Activated CD8-positive, alpha-beta memory T cell treated with anti-CD3 and anti-CD28 coated beads, Interleukin-2, amount 50 U/mL, for 24 hours (primary cell): ENCODE data around the gene SWSAP1.
"Not testable (repeated sequence)": the region's sequence is repeated elsewhere in the genome, so short reads cannot be mapped to it uniquely, and the experiment has no call there.

Experiments
- DNase-seq: peaks from one replicate; pipeline ENCODE4 v3.0.0-alpha.2; 2020; ENCODE audit errors: extremely low read depth

Gene SWSAP1

GRCh38 chr19:11374433-11375142, at the start of gene SWSAP1:
SWSAP1 (plus strand) TSS chr19:11374666; CDS start chr19:11374681, 15 bp downstream.
- DNase-seq, result peak; percentile 91

DNA sequence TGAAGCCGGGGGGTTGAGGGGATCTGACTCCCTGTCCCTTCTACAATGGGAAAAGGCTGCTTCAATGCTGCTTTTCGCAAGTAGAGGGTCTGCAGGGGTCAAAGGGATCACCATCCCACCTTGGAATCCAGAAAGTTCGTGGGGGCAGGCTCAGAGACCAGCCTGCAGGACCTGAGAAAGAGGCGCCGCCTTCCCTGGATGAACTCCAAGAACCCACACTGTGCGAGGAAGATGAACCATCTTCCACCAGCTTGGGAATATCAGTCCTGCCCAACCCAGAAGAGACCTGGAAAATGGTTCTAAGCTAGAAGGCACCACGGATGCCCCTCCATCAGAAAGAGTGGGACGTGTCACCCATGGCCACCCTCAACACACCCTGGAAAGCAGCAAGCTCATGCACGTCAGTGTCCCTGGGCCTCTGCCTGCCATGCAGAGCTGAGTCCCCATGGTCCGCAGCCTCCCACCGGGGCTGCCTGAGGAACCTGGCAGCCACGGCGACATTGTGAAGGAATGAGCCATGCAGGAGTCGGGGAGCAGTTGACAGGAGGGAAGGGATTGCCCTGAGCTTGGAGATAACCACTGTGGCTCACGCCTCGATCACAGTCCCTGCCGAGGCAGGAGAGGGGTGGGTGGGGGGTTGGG, 49.6 kb upstream of the SWSAP1 start:
- DNase-seq, result no peak

GRCh38 chr19:11325544-11325943, 48.9 kb upstream of the SWSAP1 start:
- DNase-seq, result no peak

DNA sequence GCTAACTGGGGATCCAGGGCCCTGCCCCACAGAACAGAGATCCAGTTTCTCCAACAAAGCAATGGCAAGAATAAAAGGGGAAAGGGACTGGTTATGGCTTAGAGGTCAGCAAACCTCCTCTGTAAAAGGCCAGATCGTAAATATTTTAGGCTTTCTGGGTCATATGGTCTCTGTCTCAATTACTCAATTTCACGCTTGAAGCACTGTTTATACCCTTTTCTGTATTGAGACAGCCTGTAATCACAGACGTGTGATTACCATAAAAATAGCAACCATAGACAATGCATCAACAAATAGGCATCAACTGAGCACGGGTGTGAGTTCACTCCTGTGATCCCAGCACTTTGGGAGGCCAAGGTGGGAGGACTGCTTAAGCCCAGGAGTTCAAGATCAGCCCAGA, 44.3 kb upstream of the SWSAP1 start:
- DNase-seq, result no peak

DNA sequence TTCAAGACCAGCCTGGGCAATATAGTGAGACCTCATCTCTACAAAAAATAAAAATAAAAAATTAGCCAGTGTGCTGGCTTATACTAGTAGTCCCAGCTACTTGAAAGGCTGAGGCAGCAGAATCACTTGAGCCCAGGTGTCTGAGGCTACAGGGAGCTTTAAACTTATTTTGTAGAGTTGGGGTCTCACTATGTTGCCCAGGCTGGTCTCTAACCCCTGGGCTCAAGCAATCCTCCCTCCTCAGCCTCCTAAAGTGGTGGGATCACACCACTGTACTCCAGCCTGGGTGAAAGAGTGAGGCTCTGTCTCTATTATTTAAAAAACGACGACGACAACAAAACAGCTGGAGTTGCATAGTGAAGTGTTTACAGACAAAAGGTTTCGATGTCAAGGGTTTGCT, 43.0 kb upstream of the SWSAP1 start:
- DNase-seq, result no peak

DNA sequence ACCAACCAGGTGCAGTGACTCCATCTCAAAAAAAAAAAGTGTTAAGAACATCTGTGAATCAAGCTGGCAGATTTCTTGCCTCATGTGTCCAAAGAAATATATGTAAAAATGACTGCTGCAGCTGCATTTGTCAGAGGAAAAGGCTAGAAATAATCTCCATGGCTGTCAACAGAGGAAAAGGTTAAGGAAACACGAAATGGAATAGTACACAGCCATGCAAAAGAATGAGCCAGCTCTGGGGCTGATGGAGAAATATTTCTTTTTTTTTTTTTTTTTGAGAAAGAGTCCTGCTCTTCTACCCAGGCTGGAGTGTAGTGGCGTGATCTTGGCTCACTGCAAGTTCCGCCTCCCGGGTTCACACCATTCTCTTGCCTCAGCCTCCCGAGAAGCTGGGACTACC, 41.6 kb upstream of the SWSAP1 start:
- DNase-seq, result no peak

DNA sequence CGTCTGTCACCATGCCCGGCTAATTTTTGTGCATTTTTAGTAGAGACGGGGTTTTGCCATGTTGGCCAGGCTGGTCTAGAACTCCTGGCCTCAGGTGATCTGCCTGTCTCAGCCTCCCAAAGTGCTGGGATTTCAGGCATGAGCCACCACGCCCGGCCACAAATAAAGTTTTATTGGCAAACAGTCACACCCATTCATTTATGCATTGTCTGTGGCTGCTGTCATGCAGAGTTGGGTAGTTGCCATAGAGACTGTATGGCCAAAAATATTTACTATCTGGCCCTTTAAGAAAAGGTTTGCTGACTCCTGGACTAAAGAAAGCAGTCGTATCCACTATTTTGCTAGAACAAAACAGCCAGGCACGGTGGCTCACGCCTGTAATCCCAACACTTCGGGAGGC, 40.6 kb upstream of the SWSAP1 start:
- not testable (repeated sequence) for DNase-seq

GRCh38 chr19:11335449-11336146, 38.9 kb upstream of the SWSAP1 start:
- DNase-seq, result no peak

- no peak for DNase-seq
Measured at GRCh38 chr19:11337080-11337479, 37.4 kb upstream of the SWSAP1 start.

- DNase-seq, result no peak
Measured at GRCh38 chr19:11338121-11338520, 36.3 kb upstream of the SWSAP1 start.

DNA sequence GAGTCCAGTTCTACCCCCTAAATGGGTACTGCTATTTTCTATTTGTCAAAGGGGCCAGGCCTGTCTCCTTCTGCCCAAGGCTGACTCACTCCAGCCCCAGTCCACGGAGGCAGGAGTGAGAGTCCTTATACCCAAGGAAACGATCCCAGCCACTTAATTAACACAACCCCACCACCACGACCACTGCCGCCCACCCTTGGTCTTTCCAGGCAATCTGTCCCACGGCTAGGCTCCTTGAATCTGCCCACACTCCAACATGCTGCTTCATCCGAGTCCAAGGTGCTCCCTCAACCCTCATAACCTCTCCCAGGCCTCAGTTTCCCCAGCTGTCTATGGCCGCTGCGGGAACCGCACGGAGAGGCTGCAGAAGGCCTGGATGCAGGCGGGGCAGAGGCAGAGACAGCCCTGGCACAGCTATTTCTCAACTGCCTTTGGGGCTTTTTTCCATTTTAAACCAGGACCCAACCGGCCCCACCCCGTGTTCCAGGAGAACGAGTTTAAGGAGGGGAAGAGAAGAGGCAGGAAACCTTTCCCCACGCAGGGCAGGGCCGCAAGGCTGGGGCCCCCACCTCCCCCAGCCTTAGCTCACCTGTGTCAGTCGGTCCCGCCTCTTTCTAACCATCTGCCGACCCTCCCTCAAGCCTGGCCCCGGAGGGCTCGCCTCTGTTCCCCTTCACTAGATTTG, 35.8 kb upstream of the SWSAP1 start:
- DNase-seq, result no peak

DNA sequence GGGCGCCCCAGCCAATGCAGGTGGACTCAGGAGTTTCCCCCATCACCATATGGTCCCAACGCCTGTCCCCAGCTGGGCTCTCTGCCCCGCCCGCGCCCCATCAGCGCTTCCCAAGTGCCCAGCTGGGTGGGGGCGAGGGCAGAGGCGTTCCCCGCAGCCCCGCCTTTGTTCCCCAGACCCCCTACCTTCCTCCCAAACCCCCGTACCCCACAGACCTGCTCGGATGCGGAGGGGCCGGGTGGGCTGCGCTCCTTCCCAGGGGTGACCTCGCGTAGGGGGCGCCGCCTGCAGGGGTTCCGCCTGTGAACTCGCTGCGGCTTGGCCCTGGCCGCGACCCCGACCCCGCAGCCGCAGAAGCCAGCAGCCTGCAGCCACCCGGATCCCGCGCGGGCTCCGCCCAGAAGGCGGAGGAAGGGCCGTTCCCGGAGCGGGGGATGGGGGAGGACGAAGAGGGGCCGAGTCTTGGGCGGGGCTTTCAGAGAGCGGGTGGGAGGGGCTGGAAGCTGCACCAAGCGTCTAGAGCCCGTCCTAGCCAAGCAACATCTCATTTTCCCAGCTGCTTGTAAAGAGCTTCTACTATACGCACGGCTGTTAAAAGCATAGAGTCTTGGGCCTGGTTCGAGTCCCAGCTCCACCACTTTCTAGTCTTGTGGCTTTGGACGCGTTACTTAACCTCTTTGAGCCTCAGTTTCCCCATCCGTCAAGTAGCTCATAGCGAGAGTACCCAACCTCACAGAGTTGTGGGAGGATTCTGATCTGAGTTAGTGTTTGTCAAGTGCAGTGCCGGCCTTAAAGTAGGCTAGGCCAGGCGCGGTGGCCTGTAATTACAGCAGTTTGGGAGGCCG, 35.0 kb upstream of the SWSAP1 start, which contains the start of gene RAB3D:
TSS of gene RAB3D (minus strand) at position 404 of the 845 bp plus-strand sequence. CDS start 2,258 bp downstream, outside the sequence.
- peak; percentile 61 for DNase-seq

DNA sequence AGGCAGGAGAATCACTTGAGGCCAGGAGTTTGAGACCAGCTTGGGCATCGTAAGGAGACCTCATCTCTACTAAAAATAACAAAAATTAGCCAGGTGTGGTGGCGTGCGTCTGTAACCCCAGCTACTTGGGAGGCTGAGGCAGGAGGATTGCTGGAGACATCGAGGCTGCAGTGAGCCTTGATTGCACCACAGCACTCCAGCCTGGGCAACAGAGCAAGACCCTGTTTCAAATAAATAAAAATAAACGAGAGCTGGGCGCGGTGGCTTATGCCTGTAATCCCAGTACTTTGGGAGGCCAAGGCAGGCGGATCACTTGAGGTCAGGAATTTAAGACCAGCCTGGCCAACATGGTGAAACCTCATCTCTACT, 34.4 kb upstream of the SWSAP1 start:
- not testable (repeated sequence) for DNase-seq

DNA sequence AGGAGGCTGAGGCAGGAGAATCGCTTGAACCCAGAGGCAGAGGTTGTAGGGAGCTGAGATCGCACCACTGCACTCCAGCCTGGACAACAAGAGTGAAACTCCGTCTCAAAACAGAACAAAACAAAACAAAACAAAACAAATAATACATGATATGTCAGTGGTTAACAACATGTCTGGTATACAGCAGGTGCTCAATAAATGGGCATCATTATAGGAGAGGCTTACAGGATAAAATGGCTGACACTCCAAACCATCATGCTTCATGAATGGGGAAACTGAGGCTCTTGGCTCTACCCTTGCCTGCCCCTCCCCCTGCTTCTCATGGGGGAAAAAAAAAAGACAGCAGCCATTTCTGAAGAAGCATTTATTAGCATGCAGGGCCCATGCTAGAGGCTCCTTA, 32.0 kb upstream of the SWSAP1 start:
- DNase-seq, result no peak

GRCh38 chr19:11345122-11345803, 29.2 kb upstream of the SWSAP1 start:
- DNase-seq, result no peak

- peak; percentile 97 for DNase-seq
Measured at GRCh38 chr19:11346104-11346940, 28.1 kb upstream of the SWSAP1 start, which contains the start of the genes CCDC159 and TMEM205. CCDC159 (plus strand) TSS chr19:11346519; CDS start chr19:11346607, 88 bp downstream. TMEM205 (minus strand) TSS chr19:11346268; CDS start chr19:11345619, 649 bp downstream.

- DNase-seq, result no peak
Measured at GRCh38 chr19:11347546-11348039, 26.9 kb upstream of the SWSAP1 start.

DNA sequence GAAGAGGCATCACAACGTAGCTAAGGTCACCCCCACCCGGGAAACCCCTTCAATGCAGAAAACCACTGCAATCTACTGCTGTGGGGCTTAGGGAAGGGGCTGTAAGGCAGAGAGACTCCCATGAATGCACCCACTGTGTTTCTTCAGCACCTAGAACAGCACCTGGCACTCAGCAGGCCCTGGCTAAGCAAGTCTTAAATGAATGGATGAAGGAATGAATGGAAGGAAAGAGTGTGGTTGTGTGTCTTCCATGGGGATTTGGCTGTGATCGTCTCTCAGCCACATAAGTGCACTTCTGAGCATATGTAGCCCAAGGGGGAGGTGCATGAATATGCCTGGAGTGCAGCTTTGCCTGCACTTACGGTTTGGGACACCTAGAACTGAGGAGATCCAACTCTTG, 25.3 kb upstream of the SWSAP1 start:
- no peak for DNase-seq

DNA sequence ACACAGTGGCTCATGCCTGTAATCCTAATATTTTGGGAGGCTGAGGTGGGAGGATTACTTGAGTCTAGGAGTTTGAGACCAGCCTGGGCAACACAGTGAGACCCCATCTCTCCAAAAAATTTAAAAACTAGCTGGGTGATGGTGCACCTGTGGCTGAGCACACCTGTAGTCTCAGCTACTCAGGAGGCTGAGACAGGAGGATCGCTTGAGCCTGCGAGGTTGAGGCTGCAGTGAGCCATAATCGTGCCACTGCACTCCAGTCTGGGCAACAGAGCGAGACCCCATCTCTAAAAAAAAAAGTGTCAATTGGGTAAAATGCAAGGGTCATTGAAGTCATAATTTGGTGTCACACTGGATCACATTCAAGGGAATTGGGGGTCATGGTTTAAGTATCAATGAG, 20.4 kb upstream of the SWSAP1 start:
- DNase-seq, result not testable (repeated sequence)
